HEK293T (cell line): Measurements from ENCODE around the gene EZR.
"Not testable (repeated sequence)": the region's sequence is repeated elsewhere in the genome, so short reads cannot be mapped to it uniquely, and the experiment has no call there.

Experiments
- CTCF ChIA-PET: fragments of 350-600 bp; formaldehyde crosslinking; extraction: SDS; loops from one replicate; lab custom pipeline; 2021; ENCODE audit warnings: antibody characterized with exemption, inconsistent platforms; lab: Yijun Ruan, JAX
- POLR2A ChIA-PET: fragments of 350-600 bp; formaldehyde crosslinking; extraction: SDS; loops from one replicate; lab custom pipeline; 2020; ENCODE audit warnings: antibody characterized with exemption, inconsistent platforms; lab: Yijun Ruan, JAX
- DNase-seq: peaks from one replicate; pipeline ENCODE4 v3.0.0; 2012; ENCODE audit warnings: mixed read lengths; ENCODE audit errors: extremely low spot score
- ARNT ChIP-seq: fragments of 450-650 bp; IDR thresholded peaks from 2 replicates; pipeline ENCODE4 v1.6.1; 2017; ENCODE audit warnings: mild to moderate bottlenecking
- BHLHE40 ChIP-seq: fragments of 450-650 bp; IDR thresholded peaks from 2 replicates; pipeline ENCODE4 v1.6.1; 2016; ENCODE audit warnings: mild to moderate bottlenecking, moderate library complexity, borderline replicate concordance
- CTBP1 ChIP-seq: fragments of 450-650 bp; IDR thresholded peaks from 2 replicates; pipeline ENCODE4 v1.6.1; 2016; ENCODE audit warnings: borderline replicate concordance
- ELF4 ChIP-seq: fragments of 450-650 bp; IDR thresholded peaks from 2 replicates; pipeline ENCODE4 v1.6.1; 2017; ENCODE audit warnings: antibody characterized with exemption
- FOXA1 ChIP-seq: fragments of 450-650 bp; IDR thresholded peaks from 2 replicates; pipeline ENCODE4 v1.6.1; 2016; ENCODE audit warnings: mild to moderate bottlenecking
- FOXK2 ChIP-seq: fragments of 450-650 bp; IDR thresholded peaks from 2 replicates; pipeline ENCODE4 v1.6.1; 2016; ENCODE audit warnings: mild to moderate bottlenecking
- FOXM1 ChIP-seq: fragments of 450-650 bp; IDR thresholded peaks from 2 replicates; pipeline ENCODE4 v1.6.1; 2017; ENCODE audit warnings: mild to moderate bottlenecking, borderline replicate concordance
- HDGF ChIP-seq: fragments of 450-650 bp; IDR thresholded peaks from 2 replicates; pipeline ENCODE4 v1.6.1; 2017; ENCODE audit warnings: antibody characterized with exemption, borderline replicate concordance
- L3MBTL2 ChIP-seq: fragments of 450-650 bp; conservative IDR thresholded peaks from 2 replicates; pipeline ENCODE4 v1.6.1; 2016; ENCODE audit warnings: mild to moderate bottlenecking
- LEF1 ChIP-seq: fragments of 450-650 bp; IDR thresholded peaks from 2 replicates; pipeline ENCODE4 v1.6.1; 2017; ENCODE audit warnings: mild to moderate bottlenecking, borderline replicate concordance
- NFRKB ChIP-seq: fragments of 450-650 bp; IDR thresholded peaks from 2 replicates; pipeline ENCODE4 v1.6.1; 2016; ENCODE audit warnings: mild to moderate bottlenecking, moderate library complexity
- PKNOX1 ChIP-seq: fragments of 450-650 bp; IDR thresholded peaks from 2 replicates; pipeline ENCODE4 v1.6.1; 2016
- SP1 ChIP-seq: fragments of 450-650 bp; IDR thresholded peaks from 2 replicates; pipeline ENCODE4 v1.6.1; 2017
- SUZ12 ChIP-seq: fragments of 450-650 bp; IDR thresholded peaks from 2 replicates; pipeline ENCODE4 v1.6.1; 2016; ENCODE audit warnings: mild to moderate bottlenecking
- TARDBP ChIP-seq: fragments of 450-650 bp; IDR thresholded peaks from 2 replicates; pipeline ENCODE4 v1.6.1; 2016
- ZNF384 ChIP-seq: fragments of 450-650 bp; IDR thresholded peaks from 2 replicates; pipeline ENCODE4 v1.6.1; 2016

Gene EZR

GRCh38 chr6:158837684-158838625 is 18.8 kb upstream of the EZR start:
- DNase-seq, result no peak
- POLR2A ChIA-PET, result no interaction called here
- CTCF ChIA-PET, result interaction anchor here (0.6 kb wide), 1 partner anchor 12 kb away, joined by 3 read pairs; no protein-coding TSS in a partner anchor
- no peak for TF ChIP-seq SUZ12
- no peak for TF ChIP-seq FOXM1
- no peak for TF ChIP-seq L3MBTL2

GRCh38 chr6:158836625-158837311 is 17.6 kb upstream of the EZR start:
- TF ChIP-seq CTBP1 (no peak), L3MBTL2 (no peak), FOXA1 (no peak), NFRKB (no peak), FOXM1 (no peak), SP1 (no peak), HDGF (no peak), FOXK2 (no peak)
- DNase-seq, result no peak
- CTCF ChIA-PET, result no interaction called here
- POLR2A ChIA-PET, result no interaction called here

GRCh38 chr6:158835616-158836221 is 16.6 kb upstream of the EZR start:
- POLR2A ChIA-PET, result no interaction called here
- DNase-seq, result no peak
- CTCF ChIA-PET, result no interaction called here
- TF ChIP-seq HDGF, result no peak
- TF ChIP-seq SP1, result no peak
- TF ChIP-seq LEF1, result no peak
- TF ChIP-seq ELF4, result no peak
- no peak for TF ChIP-seq SUZ12
- no peak for TF ChIP-seq ARNT
- no peak for TF ChIP-seq BHLHE40

GRCh38 chr6:158834675-158835385 is 15.7 kb upstream of the EZR start:
- DNase-seq, result no peak
- ChIA-PET POLR2A (interaction anchor here (1.0 kb wide), 1 partner anchor 16 kb away, joined by 3 read pairs; the partner anchor contains the start of gene EZR), CTCF (no interaction called here)
- no peak for TF ChIP-seq ARNT
- TF ChIP-seq L3MBTL2, result no peak
- TF ChIP-seq FOXA1, result no peak
- TF ChIP-seq CTBP1, result no peak
- TF ChIP-seq LEF1, result no peak
- TF ChIP-seq SP1, result no peak
- no peak for TF ChIP-seq HDGF
- TF ChIP-seq NFRKB, result no peak
- TF ChIP-seq FOXK2, result no peak
- TF ChIP-seq PKNOX1, result no peak
- TF ChIP-seq ELF4, result no peak
- no peak for TF ChIP-seq ZNF384
- no peak for TF ChIP-seq FOXM1
- TF ChIP-seq SUZ12, result no peak
- TF ChIP-seq BHLHE40, result no peak
- no peak for TF ChIP-seq TARDBP

- ChIA-PET CTCF (interaction anchor here (0.5 kb wide), 1 partner anchor 40 kb away, joined by 4 read pairs; no protein-coding TSS in a partner anchor), POLR2A (interaction anchor here (2.2 kb wide), 1 partner anchor 37 kb away, joined by 9 read pairs; no protein-coding TSS in a partner anchor)
- not testable (repeated sequence) for DNase-seq
These were observed 13.6 kb upstream of the EZR start for GRCh38 chr6:158832807-158833206.

DNA sequence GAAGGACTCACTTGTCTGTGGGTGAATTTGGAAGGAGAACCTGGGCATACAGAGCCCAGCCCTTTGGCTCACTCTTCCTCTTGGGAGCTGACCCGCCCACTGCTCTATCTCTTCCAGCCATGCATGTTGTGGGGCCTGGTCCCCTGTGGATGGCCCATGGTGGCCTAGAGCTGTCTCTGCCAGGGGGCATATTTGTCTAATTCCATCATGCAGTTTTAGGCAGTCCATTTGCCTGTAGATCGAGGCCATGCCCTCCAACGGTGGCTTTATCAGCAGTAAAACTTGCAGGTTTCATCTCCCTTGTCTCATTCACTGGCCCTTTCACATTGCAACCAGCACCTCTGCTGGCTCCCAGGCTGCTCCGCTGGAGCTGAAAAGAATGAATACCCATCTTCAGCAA is 12.9 kb upstream of the EZR start:
- ChIA-PET CTCF (no interaction called here), POLR2A (interaction anchor here (2.2 kb wide), 1 partner anchor 38 kb away, joined by 9 read pairs; no protein-coding TSS in a partner anchor)
- no peak for DNase-seq
- TF ChIP-seq ARNT (no peak), SP1 (no peak), FOXM1 (no peak), BHLHE40 (no peak), NFRKB (no peak), ZNF384 (no peak), LEF1 (no peak), FOXA1 (no peak), FOXK2 (no peak), TARDBP (no peak), HDGF (no peak), L3MBTL2 (no peak)
